GM12878 (cell line): ENCODE results near the gene SLC12A3. TPM values are rescaled to one million over a fixed set of nuclear protein-coding genes. Genes with fewer than 3 reads are reported as not detected.

ENCODE experiments used
- ATAC-seq: fragments of 200-7000 bp; cut with Tn5 transposase; 3 replicates; pipeline ENCODE4 v1.9.1; 2020; ENCODE audit warnings: mild to moderate bottlenecking, moderate library complexity
- BruUV-seq: library from RNA; stranded (reverse); fragments of 400-500 nt; replicated peaks from 2 replicates; lab custom pipeline; 2021; lab: Mats Ljungman, UMichigan
- CTCF ChIA-PET: fragments of 300-600 bp; sonication (Branson Sonifier 250); formaldehyde crosslinking; extraction: SDS; loops from one replicate; lab custom pipeline; 2021; ENCODE audit warnings: inconsistent platforms; lab: Yijun Ruan, JAX
- POLR2A ChIA-PET: fragments of 350-600 bp; formaldehyde crosslinking; extraction: SDS; loops from one replicate; lab custom pipeline; 2021; ENCODE audit warnings: inconsistent platforms; lab: Charles Lee
- RAD21 ChIA-PET: fragments of 300-600 bp; sonication (Branson Sonifier 250); formaldehyde crosslinking; loops from one replicate; lab custom pipeline; 2023; ENCODE audit warnings: antibody characterized with exemption; ENCODE audit not compliant: unreplicated experiment; lab: Charles Lee
- SMC1A ChIA-PET: fragments of 300-600 bp; sonication (Branson Sonifier 250); formaldehyde crosslinking; loops from one replicate; lab custom pipeline; 2023; ENCODE audit not compliant: unreplicated experiment, uncharacterized antibody; lab: Charles Lee
- DNase-seq: peaks from one replicate; pipeline ENCODE4 v3.0.0-alpha.2; 2011; ENCODE audit warnings: low read depth, low spot score
- FAIRE-seq: peaks from 3 replicates; lab custom pipeline; 2011; peaks lifted over from hg19 to GRCh38; lab: Jason Lieb, UNC
- H2AFZ ChIP-seq: 2 replicates; pipeline ENCODE4 v1.6.0; 2011; ENCODE audit warnings: low read depth, low read length, control low read depth; ENCODE audit not compliant: control insufficient read depth
- H3K27ac ChIP-seq: 2 replicates; pipeline ENCODE4 v1.5.1; 2011; ENCODE audit warnings: control low read depth; ENCODE audit not compliant: control insufficient read depth, insufficient read depth
- H3K27me3 ChIP-seq, 2 experiments: replicated peaks in 1 of 2; 2 replicates each; pipeline versions ENCODE4 v1.6.0 to v1.6.1; 2011; ENCODE audit warnings: low read length in 1 of 2; ENCODE audit not compliant: control insufficient read depth in 2 of 2, insufficient read depth in 2 of 2
- H3K36me3 ChIP-seq, 2 experiments: 2 replicates each; pipeline ENCODE4 v1.5.1; 2011; ENCODE audit warnings: low read length in 1 of 2; ENCODE audit not compliant: control insufficient read depth in 2 of 2, insufficient read depth in 2 of 2
- H3K4me1 ChIP-seq: 2 replicates; pipeline ENCODE4 v1.6.1; 2011; ENCODE audit warnings: mild to moderate bottlenecking, low read length, moderate library complexity, mixed read lengths; ENCODE audit not compliant: control insufficient read depth, insufficient read depth
- H3K4me2 ChIP-seq: 2 replicates; pipeline ENCODE4 v1.6.0; 2011; ENCODE audit warnings: control low read depth; ENCODE audit not compliant: control insufficient read depth, insufficient read depth
- H3K4me3 ChIP-seq: fragments of 200-600 bp; sonication (generic); 2 replicates; pipeline ENCODE4 v1.5.1; 2016
- H3K79me2 ChIP-seq: 2 replicates; pipeline ENCODE4 v1.6.0; 2011; ENCODE audit warnings: low read length; ENCODE audit not compliant: control insufficient read depth, insufficient read depth
- H3K9ac ChIP-seq: 2 replicates; pipeline ENCODE4 v1.8.0; 2011; ENCODE audit warnings: low read length, control low read depth, mixed read lengths; ENCODE audit not compliant: control insufficient read depth, insufficient read depth
- H3K9me3 ChIP-seq: replicated peaks from 3 replicates; pipeline ENCODE4 v1.5.1; 2011; ENCODE audit warnings: mild to moderate bottlenecking, low read length; ENCODE audit not compliant: control insufficient read depth, insufficient read depth
- H4K20me1 ChIP-seq: 2 replicates; pipeline ENCODE4 v1.6.0; 2011; ENCODE audit not compliant: control insufficient read depth, insufficient read depth
- CBFB ChIP-seq: IDR thresholded peaks from 2 replicates; pipeline ENCODE4 v1.6.1; 2016; ENCODE audit warnings: antibody characterized with exemption, low read depth
- MLLT1 ChIP-seq: fragments of 450-650 bp; IDR thresholded peaks from 2 replicates; pipeline ENCODE4 v1.6.1; 2016; ENCODE audit warnings: mild to moderate bottlenecking
- RAD21 ChIP-seq: IDR thresholded peaks from 2 replicates; pipeline ENCODE4 v1.6.1; 2011; ENCODE audit warnings: mild to moderate bottlenecking, low read depth, low read length, moderate library complexity; ENCODE audit not compliant: insufficient read depth
- RUNX3 ChIP-seq: IDR thresholded peaks from 2 replicates; pipeline ENCODE4 v1.6.1; 2012; ENCODE audit warnings: low read length, inconsistent platforms
- TAF1 ChIP-seq: IDR thresholded peaks from 2 replicates; pipeline ENCODE4 v1.6.1; 2011; ENCODE audit warnings: mild to moderate bottlenecking, low read depth, low read length, borderline replicate concordance
- WGBS: methylation state at CpG from one replicate; pipeline ENCODE4 v1.1.6; 2016; ENCODE audit warnings: low lambda C conversion rate; ENCODE audit not compliant: insufficient replicate concordance, insufficient coverage; ENCODE audit errors: missing lambda C conversion rate; 5-methylcytosine and 5-hydroxymethylcytosine counted together
- in situ Hi-C: fragments of 300-500 bp; cut with MboI; formaldehyde crosslinking; loops from 9 replicates; pipeline ENCODE4 v1.14.3; 2018; ENCODE audit warnings: mixed read lengths
- intact Hi-C: fragments of 100-400 bp; cut with micrococcal nuclease; formaldehyde crosslinking; loops from one replicate; pipeline ENCODE4 v1.14.2; 2022; ENCODE audit not compliant: unreplicated experiment
- polyA plus RNA-seq, 11 experiments: library from polyadenylated mRNA; depleted of rRNA in 4 of 11; unstranded in 6 of 11; stranded (reverse) in 5 of 11; fragments of >200 nt; fragmentation: Nextera tagmentation in 4 of 11; fragmentation: Illumina TruSeq in 1 of 11; extraction: Ambion mirVana in 4 of 11; extraction: Trizol in 1 of 11; gene quantifications; 1 replicate in 1 of 11; 2 replicates in 10 of 11; pipeline versions ENCODE4 v1.2.1 to v1.2.3, GENCODE V29; 2011 to 2016; ENCODE audit warnings: inconsistent platforms in 2 of 11, missing spikeins in 2 of 11, low read depth in 1 of 11
- total RNA-seq, 4 experiments: library from RNA; depleted of rRNA in 3 of 4; stranded (reverse); fragments of >200 nt in 3 of 4; fragmentation: Illumina TruSeq in 1 of 4; extraction: Trizol in 1 of 4; gene quantifications; 2 replicates each; pipeline versions ENCODE4 v1.2.1 to v1.2.3, GENCODE V29; 2013 to 2021

The SLC12A3 gene
- total and polyA plus RNA-seq, 10 of the 15 experiments (the other 5 are each of a cell fraction or from before 2014, with no cell fraction given), result 0.05 to 6.3 (median 3.1) TPM

DNA sequence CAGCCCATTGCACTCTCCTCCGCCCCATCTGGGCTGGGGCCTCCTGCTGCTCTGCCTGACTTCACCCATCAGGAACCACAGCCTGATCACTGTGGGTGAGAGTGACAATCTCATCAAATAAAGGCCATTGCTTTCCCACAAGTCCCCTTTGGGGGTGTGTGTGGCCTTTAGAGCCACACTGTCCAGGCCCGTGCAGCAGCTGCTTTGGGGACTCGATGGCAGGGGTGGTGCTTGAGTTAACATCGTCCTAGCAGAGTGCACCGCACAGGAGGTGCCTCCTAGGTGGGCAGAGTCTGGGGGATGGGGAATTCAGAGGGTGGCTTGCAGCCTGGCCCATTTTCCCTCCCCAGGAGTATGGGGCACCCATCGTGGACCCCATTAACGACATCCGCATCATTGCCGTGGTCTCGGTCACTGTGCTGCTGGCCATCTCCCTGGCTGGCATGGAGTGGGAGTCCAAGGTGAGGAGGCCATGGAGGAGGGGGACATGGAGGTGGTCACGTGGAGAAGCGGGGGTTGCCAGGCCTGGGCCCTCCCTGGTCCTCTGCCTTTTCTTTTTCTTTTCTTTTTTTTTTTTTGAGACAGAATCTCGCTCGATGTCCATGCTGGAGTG, 5.4 kb downstream of the SLC12A3 start:
- intact Hi-C loops, result loop anchor here (2.0 kb wide), 3 partner anchors 18 to 68 kb away; no protein-coding TSS in a partner anchor

More for the DNA sequence above, 5.4 kb downstream of the SLC12A3 start:
- peaks cover 40% of the 10 kb centered on the region for H3K4me1 ChIP-seq
- ChIA-PET RAD21 (interaction anchor here (0.7 to 9.7 kb wide), 7 partner anchors 10 to 95 kb away, joined by 3 to 126 read pairs (median 9); no protein-coding TSS in a partner anchor), CTCF (interaction anchor here (0.8 to 11.7 kb wide), 10 partner anchors 9 to 175 kb away, joined by 3 to 247 read pairs (median 10); partner anchors contain the start of genes CETP and HERPUD1), POLR2A (interaction anchor here (1.1 to 3.6 kb wide), 7 partner anchors 13 to 80 kb away, joined by 3 to 11 read pairs (median 4); partner anchors contain the start of gene HERPUD1), SMC1A (interaction anchor here (0.6 to 6.0 kb wide), 8 partner anchors 11 to 175 kb away, joined by 3 to 86 read pairs (median 4); no protein-coding TSS in a partner anchor)
- H3K36me3 ChIP-seq, result no peaks in the 10 kb centered on the region
- TF ChIP-seq RAD21, result no peak
- no peak for TF ChIP-seq TAF1
- TF ChIP-seq RUNX3, result peak; percentile 54; the same call in 1 of the 2 replicates
- TF ChIP-seq MLLT1, result peak; percentile 65; the same call in 1 of the 2 replicates
- 0 out of 2 replicates have a peak, but pooled peaks have one; percentile 35 for TF ChIP-seq CBFB
- no peak overlapping the region for H3K4me3 ChIP-seq
- no TSS peak for BruUV-seq
- peak overlapping the region; percentile 63 for H2AFZ ChIP-seq
- H3K4me2 ChIP-seq, result peak overlapping the region; percentile 40
- ATAC-seq, result peak; percentile 48
- no peaks in the 10 kb centered on the region for H3K27me3 ChIP-seq
- WGBS, result 87% methylated on average over 14 of the region's 14 CpGs
- H3K27ac ChIP-seq, result no peak overlapping the region; the same call in 1 of the 2 replicates
- H3K9ac ChIP-seq, result no peak overlapping the region
- DNase-seq, result no peak
- no peaks in the 10 kb centered on the region for H3K9me3 ChIP-seq
- in situ Hi-C loops, result no loop called here
- FAIRE-seq, result no peak
- no peaks in the 10 kb centered on the region for H4K20me1 ChIP-seq
- H3K79me2 ChIP-seq, result no peaks in the 10 kb centered on the region
